Osteocyte (in vitro differentiated cells): ENCODE results near the gene PSPN. TPM values are rescaled to one million over a fixed set of nuclear protein-coding genes. Genes with fewer than 3 reads are reported as not detected.
A peak's percentile ranks its signal among the peaks of the same experiment; 100 is the strongest.
"Not testable (repeated sequence)": the region's sequence is repeated elsewhere in the genome, so short reads cannot be mapped to it uniquely, and the experiment has no call there.

Experiments used
- DNase-seq: peaks from one replicate; pipeline ENCODE4 v3.0.0; 2021; ENCODE audit warnings: mixed read lengths; ENCODE audit not compliant: unreplicated experiment; ENCODE audit errors: extremely low spot score
- H3K27ac Mint-ChIP-seq: one replicate; pipeline ENCODE4 v1.8.0; 2021; ENCODE audit warnings: mild to moderate bottlenecking, mixed read lengths; ENCODE audit not compliant: unreplicated experiment
- H3K27me3 Mint-ChIP-seq: one replicate; pipeline ENCODE4 v1.8.0; 2021; ENCODE audit warnings: mixed read lengths; ENCODE audit not compliant: unreplicated experiment
- H3K36me3 Mint-ChIP-seq: one replicate; pipeline ENCODE4 v1.8.0; 2021; ENCODE audit warnings: mixed read lengths; ENCODE audit not compliant: unreplicated experiment
- H3K4me1 Mint-ChIP-seq: one replicate; pipeline ENCODE4 v1.8.0; 2021; ENCODE audit warnings: mixed read lengths; ENCODE audit not compliant: unreplicated experiment
- H3K4me3 Mint-ChIP-seq: one replicate; pipeline ENCODE4 v1.8.0; 2021; ENCODE audit warnings: mild to moderate bottlenecking, moderate library complexity, mixed read lengths; ENCODE audit not compliant: unreplicated experiment
- H3K9me3 Mint-ChIP-seq: one replicate; pipeline ENCODE4 v1.8.0; 2021; ENCODE audit warnings: mixed read lengths; ENCODE audit not compliant: unreplicated experiment
- CTCF ChIP-seq: fragments of 200-600 bp; sonication (generic); IDR thresholded peaks from 2 replicates; pipeline ENCODE4 v1.5.0; 2021; ENCODE audit warnings: antibody characterized with exemption, mild to moderate bottlenecking, moderate library complexity
- total RNA-seq: library from RNA; stranded (reverse); gene quantifications from 2 replicates; pipeline ENCODE4 v1.2.1, GENCODE V29; 2021

Gene PSPN
- total RNA-seq, 1 donor from 2014 or later, result 3.5 TPM

- DNase-seq, result no peak
- no peaks in the 10 kb centered on the region for H3K27me3 Mint-ChIP-seq
- H3K27ac Mint-ChIP-seq, result no peak overlapping the region
- no peaks in the 10 kb centered on the region for H3K9me3 Mint-ChIP-seq
- H3K4me3 Mint-ChIP-seq, result no peak overlapping the region
- no peak for TF ChIP-seq CTCF
- no peaks in the 10 kb centered on the region for H3K36me3 Mint-ChIP-seq
- H3K4me1 Mint-ChIP-seq, result no peaks in the 10 kb centered on the region
These were observed 26.3 kb upstream of the PSPN start for GRCh38 chr19:6402058-6402457.

- not testable (repeated sequence) for DNase-seq, H3K4me1 Mint-ChIP-seq, H3K36me3 Mint-ChIP-seq, H3K27ac Mint-ChIP-seq, H3K9me3 Mint-ChIP-seq, H3K4me3 Mint-ChIP-seq, H3K27me3 Mint-ChIP-seq
These were observed 24.6 kb upstream of the PSPN start for GRCh38 chr19:6400062-6400944.

- H3K27ac Mint-ChIP-seq, result no peak overlapping the region
- H3K36me3 Mint-ChIP-seq, result peaks cover 2% of the 10 kb centered on the region
- H3K4me1 Mint-ChIP-seq, result peaks cover 22% of the 10 kb centered on the region
- H3K9me3 Mint-ChIP-seq, result no peaks in the 10 kb centered on the region
- no peaks in the 10 kb centered on the region for H3K27me3 Mint-ChIP-seq
- no peak overlapping the region for H3K4me3 Mint-ChIP-seq
- no peak for TF ChIP-seq CTCF
- DNase-seq, result no peak
These were observed 20.6 kb upstream of the PSPN start for GRCh38 chr19:6396305-6396704.

- TF ChIP-seq CTCF, result no peak
- Mint-ChIP-seq H3K4me1 (peaks cover 22% of the 10 kb centered on the region), H3K9me3 (no peaks in the 10 kb centered on the region), H3K4me3 (no peak overlapping the region), H3K27me3 (no peaks in the 10 kb centered on the region), H3K36me3 (peaks cover 5% of the 10 kb centered on the region), H3K27ac (peak overlapping the region; percentile 98)
- no peak for DNase-seq
These were observed 19.1 kb upstream of the PSPN start for GRCh38 chr19:6394831-6395230.

GRCh38 chr19:6393983-6394412, 18.3 kb upstream of the PSPN start:
- Mint-ChIP-seq H3K36me3 (peaks cover 8% of the 10 kb centered on the region), H3K4me3 (peak overlapping the region; percentile 95), H3K27me3 (no peaks in the 10 kb centered on the region), H3K4me1 (peaks cover 22% of the 10 kb centered on the region), H3K27ac (peak overlapping the region; percentile 98), H3K9me3 (no peaks in the 10 kb centered on the region)
- TF ChIP-seq CTCF, result no peak
- no peak for DNase-seq
